GM23248 (cell line): Measurements from ENCODE around the gene SCAMP5. TPM values are rescaled to one million over a fixed set of nuclear protein-coding genes. Genes with fewer than 3 reads are reported as not detected.

ENCODE experiments used
- DNase-seq: peaks from one replicate; pipeline ENCODE4 v3.0.0-alpha.2; 2015
- H2AFZ ChIP-seq: fragments of 200-600 bp; sonication (generic); 2 replicates; pipeline ENCODE4 v1.6.1; 2016; ENCODE audit warnings: antibody characterized with exemption
- H3F3A ChIP-seq: fragments of 200-600 bp; sonication (generic); 2 replicates; pipeline ENCODE4 v1.6.1; 2016; ENCODE audit warnings: mild to moderate bottlenecking, antibody characterized with exemption, mixed run types; ENCODE audit not compliant: insufficient read depth
- H3K27ac ChIP-seq: fragments of 200-600 bp; sonication (generic); 2 replicates; pipeline ENCODE4 v1.5.1; 2016; ENCODE audit warnings: mild to moderate bottlenecking
- H3K27me3 ChIP-seq: fragments of 200-600 bp; sonication (generic); replicated peaks from 2 replicates; pipeline ENCODE4 v1.6.1; 2016; ENCODE audit warnings: mild to moderate bottlenecking; ENCODE audit not compliant: insufficient read depth
- H3K36me3 ChIP-seq: fragments of 200-600 bp; sonication (generic); 2 replicates; pipeline ENCODE4 v1.6.1; 2016; ENCODE audit warnings: low read depth, mild to moderate bottlenecking
- H3K4me1 ChIP-seq: fragments of 200-600 bp; sonication (generic); 2 replicates; pipeline ENCODE4 v1.6.1; 2016; ENCODE audit warnings: mild to moderate bottlenecking; ENCODE audit not compliant: insufficient read depth
- H3K4me2 ChIP-seq: fragments of 200-600 bp; sonication (generic); one replicate; pipeline ENCODE4 v1.6.1; 2016; ENCODE audit warnings: mild to moderate bottlenecking; ENCODE audit not compliant: unreplicated experiment
- H3K4me3 ChIP-seq: fragments of 200-600 bp; sonication (generic); 2 replicates; pipeline ENCODE4 v1.5.1; 2016; ENCODE audit warnings: mild to moderate bottlenecking
- H3K79me2 ChIP-seq: fragments of 200-600 bp; sonication (generic); 2 replicates; pipeline ENCODE4 v1.6.1; 2016; ENCODE audit warnings: mild to moderate bottlenecking; ENCODE audit not compliant: insufficient read depth
- H3K9ac ChIP-seq: fragments of 200-600 bp; sonication (generic); 2 replicates; pipeline ENCODE4 v1.6.1; 2016; ENCODE audit warnings: mild to moderate bottlenecking
- H3K9me2 ChIP-seq: fragments of 200-600 bp; sonication (generic); 2 replicates; pipeline ENCODE4 v1.6.1; 2016; ENCODE audit warnings: mixed run types, mild to moderate bottlenecking, moderate library complexity; ENCODE audit not compliant: insufficient read depth
- H3K9me3 ChIP-seq: fragments of 200-600 bp; sonication (generic); one replicate; pipeline ENCODE4 v1.6.1; 2017; ENCODE audit warnings: low read depth
- H4K20me1 ChIP-seq: fragments of 200-600 bp; sonication (generic); 2 replicates; pipeline ENCODE4 v1.6.0; 2016; ENCODE audit not compliant: insufficient read depth
- EZH2 ChIP-seq: fragments of 200-600 bp; sonication (generic); IDR thresholded peaks from 2 replicates; pipeline ENCODE4 v1.6.1; 2018; ENCODE audit warnings: antibody characterized with exemption, mild to moderate bottlenecking; ENCODE audit not compliant: insufficient read depth, poor library complexity, severe bottlenecking
- EZH2phosphoT487 ChIP-seq: fragments of 200-600 bp; sonication (generic); IDR thresholded peaks from 2 replicates; pipeline ENCODE4 v1.6.1; 2018; ENCODE audit warnings: antibody characterized with exemption, moderate library complexity, mild to moderate bottlenecking, low read depth; ENCODE audit not compliant: insufficient read depth
- WGBS, 2 experiments: methylation state at CpG; one replicate each; pipeline ENCODE4 v1.1.6; 2015 to 2017; ENCODE audit warnings: low lambda C conversion rate in 2 of 2, low coverage in 1 of 2; ENCODE audit errors: missing lambda C conversion rate in 2 of 2; 5-methylcytosine and 5-hydroxymethylcytosine counted together
- in situ Hi-C: fragments of 300-500 bp; cut with MboI; formaldehyde crosslinking; loops from 2 replicates; pipeline ENCODE4 v1.15.0; 2020
- polyA plus RNA-seq: library from polyadenylated mRNA; unstranded; fragments of >200 nt; fragmentation: Nextera tagmentation; extraction: Ambion mirVana; gene quantifications from 2 replicates; pipeline ENCODE4 v1.2.1, GENCODE V29; 2016
- total RNA-seq: library from RNA; depleted of rRNA; stranded (reverse); fragments of >200 nt; shearing (Covaris generic); gene quantifications from 2 replicates; pipeline ENCODE4 v1.2.3, GENCODE V29; 2014

Gene SCAMP5
- total and polyA plus RNA-seq, 2 experiments from 2014 or later, result 0.23 to 4.0 TPM

- in situ Hi-C loops, result no loop called here
- Histone ChIP-seq H3K36me3 (no peaks in the 10 kb centered on the region), H3K9ac (peak overlapping the region; percentile 77), H3K4me2 (peak overlapping the region; percentile 89), H3K9me3 (no peaks in the 10 kb centered on the region), H3K4me3 (peak overlapping the region; percentile 79), H3K27me3 (0 out of 2 replicates have a peak, but pooled peaks cover 3% of the 10 kb centered on the region), H4K20me1 (no peaks in the 10 kb centered on the region), H2AFZ (peak overlapping the region; percentile 94), H3K27ac (no peak overlapping the region), H3K9me2 (no peaks in the 10 kb centered on the region), H3K4me1 (peaks cover 3% of the 10 kb centered on the region; the same call in 1 of the 2 replicates), H3K79me2 (no peaks in the 10 kb centered on the region), H3F3A (no peaks in the 10 kb centered on the region)
- 1 to 4% methylated on average over 18 to 28 of the region's 28 CpGs for WGBS, 2 experiments
- TF ChIP-seq EZH2 (no peak), EZH2phosphoT487 (no peak)
- peak; percentile 79 for DNase-seq
Measured at GRCh38 chr15:74958320-74958907, 36.9 kb upstream of the SCAMP5 start.

- Histone ChIP-seq H3K9ac (peak overlapping the region; percentile 77), H3K4me2 (peak overlapping the region; percentile 89), H3K9me2 (no peaks in the 10 kb centered on the region), H3K79me2 (no peaks in the 10 kb centered on the region), H3K4me1 (peaks cover 3% of the 10 kb centered on the region; the same call in 1 of the 2 replicates), H3K36me3 (no peaks in the 10 kb centered on the region), H3K27me3 (0 out of 2 replicates have a peak, but pooled peaks cover 3% of the 10 kb centered on the region), H3F3A (no peaks in the 10 kb centered on the region), H3K9me3 (no peaks in the 10 kb centered on the region), H2AFZ (peak overlapping the region; percentile 94), H4K20me1 (no peaks in the 10 kb centered on the region), H3K27ac (no peak overlapping the region), H3K4me3 (peak overlapping the region; percentile 79)
- 7 to 11% methylated on average over 41 to 47 of the region's 47 CpGs for WGBS, 2 experiments
- in situ Hi-C loops, result no loop called here
- TF ChIP-seq EZH2, result peak; percentile 44
- 0 out of 2 replicates have a peak, but pooled peaks have one; percentile 20 for TF ChIP-seq EZH2phosphoT487
- DNase-seq, result no peak
Measured at GRCh38 chr15:74958908-74959585, 36.3 kb upstream of the SCAMP5 start.

DNA sequence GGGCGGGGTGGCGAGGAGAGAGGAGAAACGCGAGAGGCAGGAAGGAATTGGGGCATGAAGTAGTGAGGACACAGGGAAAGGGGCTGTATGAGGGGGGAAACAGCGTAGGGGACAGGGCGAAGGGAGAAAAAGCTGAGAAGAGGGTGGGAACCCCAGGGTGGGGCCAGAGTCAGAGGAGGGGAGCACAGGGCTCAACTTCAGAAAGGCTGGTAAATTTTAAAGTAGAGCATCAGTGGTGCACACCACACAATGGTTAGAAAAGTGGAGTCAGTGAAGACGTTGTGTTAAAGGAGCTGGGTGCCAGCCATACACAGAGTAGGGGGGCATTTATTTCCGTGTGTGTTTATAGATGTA lies 35.8 kb upstream of the SCAMP5 start:
- H3K27ac ChIP-seq, result no peak overlapping the region
- no peaks in the 10 kb centered on the region for H3K36me3 ChIP-seq
- H4K20me1 ChIP-seq, result no peaks in the 10 kb centered on the region
- 0 out of 2 replicates have a peak, but pooled peaks cover 3% of the 10 kb centered on the region for H3K27me3 ChIP-seq
- H3K4me3 ChIP-seq, result peak overlapping the region; percentile 79; the same call in 1 of the 2 replicates
- H3K9me3 ChIP-seq, result no peaks in the 10 kb centered on the region
- TF ChIP-seq EZH2, result peak; percentile 73
- TF ChIP-seq EZH2phosphoT487, result no peak
- peak overlapping the region; percentile 89 for H3K4me2 ChIP-seq
- peak overlapping the region; percentile 94; the same call in 1 of the 2 replicates for H2AFZ ChIP-seq
- no peak overlapping the region for H3K9ac ChIP-seq
- H3K4me1 ChIP-seq, result peaks cover 4% of the 10 kb centered on the region; the same call in 1 of the 2 replicates
- H3K79me2 ChIP-seq, result no peaks in the 10 kb centered on the region
- H3F3A ChIP-seq, result no peaks in the 10 kb centered on the region
- 15 to 26% methylated on average over 2 to 8 of the region's 8 CpGs for WGBS, 2 experiments
- no peaks in the 10 kb centered on the region for H3K9me2 ChIP-seq
- no peak for DNase-seq
- in situ Hi-C loops, result no loop called here

DNA sequence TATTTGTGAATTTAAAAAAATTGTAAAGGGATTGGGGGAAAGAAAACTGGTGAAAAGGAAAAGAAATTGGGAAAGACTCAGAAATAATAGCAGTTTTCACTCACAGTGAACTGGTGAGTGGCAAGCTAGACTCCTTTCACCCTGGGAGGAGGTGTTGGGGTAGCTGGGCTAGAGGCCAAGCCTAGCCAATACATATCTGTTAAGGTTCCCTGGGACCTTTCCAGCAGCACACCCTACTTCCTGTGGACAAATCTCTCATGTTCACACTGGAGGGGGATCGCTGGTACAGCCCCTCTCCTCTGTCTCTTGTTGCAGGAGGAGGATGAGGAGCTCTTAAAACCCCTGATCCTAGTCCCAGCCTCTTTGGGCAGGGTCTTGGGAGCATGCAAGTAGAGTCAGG lies 35.1 kb upstream of the SCAMP5 start:
- DNase-seq, result no peak
- Histone ChIP-seq H3K4me1 (peaks cover 9% of the 10 kb centered on the region; the same call in 1 of the 2 replicates), H3K9me3 (no peaks in the 10 kb centered on the region), H3K9ac (no peak overlapping the region), H3K27me3 (0 out of 2 replicates have a peak, but pooled peaks cover 3% of the 10 kb centered on the region), H3K79me2 (no peaks in the 10 kb centered on the region), H3K9me2 (no peaks in the 10 kb centered on the region), H4K20me1 (no peaks in the 10 kb centered on the region), H3K4me2 (no peak overlapping the region), H2AFZ (no peak overlapping the region), H3F3A (no peaks in the 10 kb centered on the region), H3K27ac (no peak overlapping the region), H3K4me3 (no peak overlapping the region), H3K36me3 (no peaks in the 10 kb centered on the region)
- TF ChIP-seq EZH2 (no peak), EZH2phosphoT487 (no peak)
- 92 to 94% methylated on average over 1 of the region's 1 CpG for WGBS, 2 experiments
- in situ Hi-C loops, result no loop called here
